Measurements from ENCODE around the gene KLC1.

KLC1 gene

DNA sequence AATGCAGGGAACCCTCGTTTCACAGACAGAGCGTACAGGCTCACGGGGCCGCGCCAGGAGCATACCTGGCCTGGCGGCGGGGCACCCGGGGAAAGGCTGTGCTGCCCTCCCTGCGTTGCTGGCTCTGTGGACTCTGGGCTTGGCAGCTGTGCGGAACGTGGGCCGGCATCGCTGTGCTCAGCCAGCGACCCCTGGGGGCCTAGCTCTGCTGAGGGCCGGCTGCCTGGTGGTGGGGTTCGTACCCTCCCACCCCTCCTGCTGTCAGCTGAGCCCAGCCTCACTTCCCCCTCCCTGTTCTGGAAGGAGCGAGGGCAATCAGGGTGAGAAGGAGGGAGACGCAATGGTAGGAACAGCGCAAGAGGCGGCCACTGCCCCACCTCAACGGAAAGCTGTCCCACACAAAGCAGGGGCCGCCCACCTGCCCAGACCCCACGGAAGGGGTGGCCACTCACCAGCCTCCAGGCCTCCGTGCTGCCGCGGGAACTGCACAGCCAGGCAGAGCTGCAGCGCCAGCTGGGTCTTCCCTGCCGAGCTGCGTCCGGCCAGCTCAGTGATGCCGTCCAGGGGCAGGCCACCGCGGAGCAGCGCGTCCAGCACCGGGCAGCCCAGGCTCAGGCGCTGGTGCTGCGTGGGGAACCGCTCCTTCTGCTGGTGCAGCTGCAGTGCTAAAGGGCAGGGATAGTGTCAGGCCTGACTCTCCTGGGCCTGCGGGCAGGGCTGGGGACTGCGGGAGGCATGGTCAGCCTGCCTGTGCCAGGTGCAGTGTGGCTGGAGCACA, 77.7 kb downstream of the KLC1 start:
- DNase-seq: no peak

DNA sequence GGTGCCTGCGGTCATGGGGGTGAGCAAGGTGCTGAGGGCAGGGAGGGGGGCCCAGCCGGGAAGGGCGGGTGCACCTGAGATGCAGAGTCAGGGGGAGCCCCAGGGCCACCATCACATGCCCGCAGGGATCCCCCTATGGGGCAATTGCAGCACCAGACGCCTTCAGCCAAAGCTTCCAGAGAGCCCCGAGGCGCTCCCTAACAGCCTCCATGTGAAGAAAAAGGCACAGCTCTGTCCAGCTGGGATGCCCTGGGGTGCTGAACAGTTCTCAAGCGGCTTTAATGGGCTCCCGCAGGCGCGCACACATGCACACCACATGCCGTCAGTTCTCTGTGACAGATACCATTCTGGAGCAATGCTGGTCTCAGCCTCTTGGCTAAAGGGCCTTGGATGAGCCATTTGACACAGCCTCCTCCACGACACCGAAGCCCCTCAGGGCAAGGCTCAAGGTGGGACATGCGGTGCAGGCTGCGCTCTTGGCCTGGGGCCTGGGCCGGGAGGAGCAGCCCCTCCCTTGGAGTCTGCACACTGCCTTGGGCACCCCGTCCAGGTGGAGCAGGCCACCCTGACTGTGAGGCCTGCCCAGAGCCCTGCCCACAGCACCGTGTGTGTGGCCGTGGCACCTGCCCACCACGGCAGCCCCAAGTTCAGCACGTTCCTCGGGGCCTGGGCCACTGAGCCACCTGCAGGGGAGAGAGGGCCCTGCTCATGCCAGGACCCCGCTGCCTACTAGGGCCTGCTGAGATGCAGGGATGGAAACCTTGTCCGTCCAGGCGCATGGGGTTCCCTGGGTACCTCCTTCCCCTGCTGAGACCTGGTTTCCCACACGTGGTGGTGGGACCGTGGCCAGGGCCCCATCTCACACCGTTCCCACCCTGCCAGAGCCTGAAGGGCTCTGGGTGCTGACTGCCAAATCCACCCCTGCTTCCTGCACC, 78.6 kb downstream of the KLC1 start:
- no peak for DNase-seq

DNA sequence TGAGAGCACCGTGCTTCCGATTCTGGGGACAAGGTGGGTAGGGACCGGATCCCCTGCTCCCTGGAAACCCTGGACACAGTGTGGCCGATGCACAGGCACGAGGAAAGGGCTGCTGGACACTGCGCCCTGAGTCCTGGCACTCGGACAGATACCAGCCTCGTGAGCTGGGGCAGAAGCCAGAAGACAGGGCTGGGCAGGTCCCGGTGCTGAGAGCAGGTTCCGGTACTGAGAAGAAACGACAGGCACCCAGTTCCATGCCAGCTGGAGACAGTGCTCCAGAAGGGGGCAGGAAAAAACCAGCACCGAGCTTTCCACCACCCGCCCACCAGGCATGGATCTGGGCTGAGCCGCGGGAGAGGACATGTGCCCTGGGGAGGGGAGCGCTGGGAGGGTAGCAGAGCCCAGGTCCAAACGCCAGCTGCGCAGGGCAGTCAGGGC, 79.8 kb downstream of the KLC1 start:
- DNase-seq: no peak

DNA sequence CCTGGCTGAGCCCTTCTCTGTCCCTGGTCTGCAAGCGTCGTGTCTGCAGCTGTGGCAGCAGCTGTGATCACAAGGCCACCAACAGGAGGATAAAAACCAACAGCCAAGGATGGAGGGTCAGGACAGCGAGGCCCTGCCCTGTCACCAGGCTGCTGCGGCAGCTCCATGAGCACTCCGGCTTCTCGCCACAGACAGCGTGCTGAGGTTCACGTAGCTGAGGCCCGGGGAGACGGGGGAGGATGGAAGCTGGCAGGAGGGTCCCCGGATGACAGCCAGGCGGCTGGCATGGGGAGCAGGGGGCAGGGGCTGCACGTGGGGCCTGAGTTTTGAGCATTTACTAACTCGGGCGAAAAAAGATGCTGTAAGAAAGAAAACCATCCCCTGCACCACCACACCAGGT, 80.8 kb downstream of the KLC1 start:
- DNase-seq: no peak

DNA sequence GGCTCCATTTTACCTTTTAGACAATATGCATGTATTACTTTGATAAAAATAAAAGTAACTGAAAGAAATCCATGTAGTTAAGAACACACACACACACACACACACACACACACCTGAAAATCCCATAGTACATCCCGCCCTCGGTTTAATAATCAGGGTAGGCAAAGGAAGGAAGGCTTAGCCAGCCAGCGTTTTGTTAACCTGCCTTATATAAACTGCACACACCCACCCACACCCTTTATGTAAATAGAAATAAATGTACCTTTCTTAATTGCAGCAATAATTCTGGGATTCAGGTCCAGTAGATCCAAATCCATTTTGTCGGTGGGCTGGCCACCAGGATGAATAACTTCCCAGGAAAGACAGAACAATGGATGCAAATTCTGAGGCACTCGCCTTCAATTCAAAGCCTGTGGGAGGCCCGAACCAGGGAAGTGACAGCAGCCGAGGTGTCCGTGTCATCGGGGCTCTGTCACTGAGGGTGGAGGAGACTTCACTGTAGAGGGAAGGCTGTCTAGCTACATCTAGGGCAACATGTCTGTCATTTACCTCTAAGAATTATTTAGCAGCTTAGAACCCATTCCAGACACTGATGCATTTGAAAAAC, 81.9 kb downstream of the KLC1 start:
- DNase-seq: no peak

DNA sequence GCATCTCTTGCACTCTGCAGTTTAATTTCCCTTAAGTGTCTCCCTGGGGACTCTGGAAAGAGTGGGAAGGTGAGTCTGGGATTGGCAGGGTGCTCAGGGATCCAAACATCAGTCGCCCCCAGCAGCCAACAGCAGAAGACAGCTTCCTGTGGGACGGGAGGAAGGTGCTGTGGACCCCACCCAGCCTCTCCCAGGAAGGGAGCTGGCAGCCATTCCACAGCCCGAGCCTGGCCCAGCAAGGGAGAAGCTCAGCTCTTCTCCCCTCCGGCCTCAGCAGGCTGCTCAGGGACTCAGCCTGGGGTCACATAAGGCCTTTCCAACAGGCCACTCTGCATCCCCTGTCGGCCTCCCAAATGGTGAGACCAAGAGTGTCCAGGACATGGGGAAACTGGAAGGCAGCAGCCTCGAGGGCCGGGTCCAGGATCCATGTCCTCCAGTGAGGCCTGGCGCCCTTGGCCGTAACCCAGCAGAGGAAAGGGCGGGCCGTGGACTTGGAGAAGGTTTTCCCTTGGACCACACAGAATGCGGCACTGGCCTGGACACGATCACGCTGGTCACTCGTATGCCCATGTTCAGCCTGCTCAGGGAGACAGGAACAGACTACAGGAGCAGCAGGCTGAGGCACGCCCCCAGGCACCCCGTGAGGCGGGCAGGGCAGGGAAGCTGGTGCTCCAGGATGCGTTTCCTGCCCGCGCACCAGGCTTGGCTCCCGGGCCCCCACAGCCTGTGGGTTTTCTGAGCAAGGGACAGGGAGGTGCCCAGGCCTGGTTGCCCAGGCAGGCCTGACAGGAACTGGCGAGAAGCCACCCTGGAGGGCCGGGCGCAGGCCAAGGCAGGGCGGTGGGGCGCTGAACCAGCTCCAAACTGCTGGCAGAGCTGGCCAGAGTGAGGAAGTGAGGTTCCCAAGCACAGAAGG, 82.8 kb downstream of the KLC1 start:
- no peak for DNase-seq

DNA sequence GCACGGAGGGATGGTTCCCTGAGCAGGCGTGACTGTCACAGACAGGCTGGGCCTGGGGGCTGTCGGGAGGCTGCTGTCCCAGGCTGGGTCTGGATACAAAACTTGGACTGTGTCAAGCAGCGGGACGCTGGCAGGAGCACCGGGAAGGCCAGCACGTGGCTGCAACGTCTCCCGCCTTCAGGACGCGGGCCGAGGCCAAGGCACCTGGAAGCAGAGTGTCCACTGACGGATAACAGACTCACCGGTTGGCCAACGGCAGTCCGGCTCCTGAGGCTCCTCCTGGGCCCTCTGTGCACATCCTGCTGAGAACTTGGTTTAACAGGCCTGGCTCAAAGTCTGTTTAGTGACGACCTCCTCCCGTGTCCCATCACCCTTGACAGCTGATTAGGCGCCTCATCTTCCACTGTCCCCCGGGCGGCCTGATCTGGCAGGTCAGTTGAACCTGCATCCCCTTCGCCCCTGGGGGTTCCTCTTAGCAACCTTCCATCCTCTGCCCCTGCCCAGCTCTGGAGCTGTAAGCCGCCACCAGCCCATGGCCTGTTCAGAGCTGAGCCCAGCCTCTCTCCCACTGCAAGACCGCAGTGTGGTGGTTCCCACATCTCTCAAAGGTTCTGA, 83.7 kb downstream of the KLC1 start:
- DNase-seq: no peak

DNA sequence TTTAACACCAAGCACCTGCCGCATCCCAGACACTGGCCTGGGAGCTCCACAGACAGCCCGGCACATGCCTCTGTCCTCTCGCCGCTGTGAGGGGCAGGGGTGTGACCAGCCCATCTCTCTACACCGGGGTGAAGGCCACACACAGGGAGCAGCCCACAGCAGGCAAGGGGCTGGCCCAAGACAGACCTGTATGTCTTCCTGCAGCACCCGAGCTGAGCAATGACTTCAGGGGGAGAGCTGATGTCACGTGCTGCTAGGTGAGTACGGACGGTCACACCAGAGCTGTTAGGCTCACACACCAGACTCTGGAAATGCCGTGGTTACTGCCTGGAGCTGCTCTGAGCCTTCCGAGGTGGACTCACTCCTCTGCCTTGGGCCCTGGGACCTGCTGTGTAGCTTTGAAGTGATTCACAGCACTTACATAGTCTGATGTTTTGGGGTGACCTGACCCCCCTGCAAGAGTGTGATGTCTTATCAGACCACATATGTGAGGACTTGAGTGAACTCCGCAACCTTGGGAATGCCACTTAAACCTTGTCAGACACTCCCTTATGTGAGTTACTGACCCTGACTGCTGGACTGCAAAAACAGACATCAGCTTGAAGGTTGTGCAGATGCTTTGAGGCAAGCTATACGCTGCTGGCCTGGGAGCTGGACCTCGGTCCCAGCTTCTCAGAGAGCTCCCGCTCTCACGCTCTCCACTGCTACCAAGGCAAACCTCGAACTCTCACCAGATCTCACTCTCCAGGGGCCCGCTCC, 84.5 kb downstream of the KLC1 start:
- no peak for DNase-seq

DNA sequence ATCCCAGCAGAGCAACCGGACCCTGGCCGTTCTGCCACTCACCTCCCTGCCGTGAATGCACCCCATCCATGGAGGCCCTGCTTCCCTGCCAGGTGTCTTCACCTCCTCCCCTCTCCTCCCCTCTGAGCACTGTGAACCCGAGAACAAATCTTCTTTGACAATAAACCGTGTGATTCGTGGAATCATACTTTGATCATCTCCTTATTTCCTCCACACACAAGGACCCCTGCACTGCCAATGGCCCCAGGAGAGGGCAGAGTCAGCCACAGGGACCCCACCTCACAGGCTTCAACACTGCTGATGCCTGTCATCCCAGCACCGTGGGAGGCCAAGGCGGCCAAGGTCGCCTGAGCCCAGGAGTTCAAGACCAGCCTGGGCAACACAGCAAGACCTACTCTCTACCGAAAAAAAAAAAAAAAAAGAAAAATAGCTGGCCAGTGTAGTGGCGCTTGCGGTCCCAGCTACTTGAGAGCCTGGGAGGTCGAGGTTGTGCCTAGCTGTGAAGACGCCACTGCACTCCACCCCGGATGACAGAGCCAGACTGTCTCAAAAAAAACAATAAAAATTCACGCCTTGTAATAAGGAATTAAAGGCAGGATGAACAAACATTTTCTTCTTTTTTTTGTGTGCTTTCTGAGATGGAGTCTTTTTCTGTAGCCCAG, 85.2 kb downstream of the KLC1 start:
- no peak for DNase-seq

DNA sequence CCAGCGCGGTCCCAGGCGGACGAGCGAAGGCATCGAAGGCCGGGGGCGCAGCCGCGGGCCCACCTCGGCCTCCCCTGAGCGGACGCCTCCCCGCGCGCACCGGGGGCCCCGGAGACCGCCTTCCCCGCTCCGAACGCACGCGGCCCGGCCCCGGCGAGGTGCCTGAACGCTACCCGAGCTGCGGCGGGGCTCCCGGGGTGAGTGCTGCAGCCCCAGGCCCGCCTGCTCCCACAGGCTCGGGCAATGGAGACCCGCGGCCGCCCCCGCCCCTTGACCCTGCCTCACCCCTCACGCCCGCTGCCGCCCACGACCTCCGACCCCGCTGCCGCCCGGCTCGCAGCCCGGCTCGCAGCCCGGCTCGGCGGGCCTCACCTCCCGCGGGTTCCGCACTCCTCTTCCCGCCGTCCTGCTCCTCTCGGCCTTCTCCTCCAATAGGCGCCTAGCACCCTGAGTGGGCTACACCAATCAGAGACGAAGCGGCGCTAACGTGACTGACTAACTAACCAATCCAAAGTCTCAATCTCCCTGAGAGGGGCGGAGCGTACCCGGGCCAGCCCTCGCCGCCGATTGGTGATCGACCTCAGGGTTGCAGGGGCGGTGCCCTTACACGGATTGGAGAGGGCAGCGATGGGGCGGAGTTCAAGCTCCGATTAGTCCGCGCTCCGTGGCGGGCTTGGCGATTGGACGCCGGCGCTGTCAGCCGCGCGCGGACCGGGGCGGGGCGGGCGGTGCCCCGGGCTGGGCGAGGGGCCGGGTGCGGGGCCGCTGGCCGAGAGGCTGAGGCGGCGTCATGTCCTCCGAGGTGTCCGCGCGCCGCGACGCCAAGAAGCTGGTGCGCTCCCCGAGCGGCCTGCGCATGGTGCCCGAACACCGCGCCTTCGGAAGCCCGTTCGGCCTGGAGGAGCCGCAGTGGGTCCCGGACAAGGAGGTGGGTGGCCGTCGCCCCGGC, 86.3 kb downstream of the KLC1 start, which contains the start of the genes XRCC3 and ZFYVE21:
Gene XRCC3 (minus strand): TSS at position 400 of the 949 bp plus-strand sequence. CDS start 4,364 bp downstream, outside the sequence.
Gene ZFYVE21 (plus strand): TSS at position 759 of the 949 bp plus-strand sequence. CDS start 32 bp downstream, at position 791.
- peak; percentile 97 to 100 for DNase-seq

DNA sequence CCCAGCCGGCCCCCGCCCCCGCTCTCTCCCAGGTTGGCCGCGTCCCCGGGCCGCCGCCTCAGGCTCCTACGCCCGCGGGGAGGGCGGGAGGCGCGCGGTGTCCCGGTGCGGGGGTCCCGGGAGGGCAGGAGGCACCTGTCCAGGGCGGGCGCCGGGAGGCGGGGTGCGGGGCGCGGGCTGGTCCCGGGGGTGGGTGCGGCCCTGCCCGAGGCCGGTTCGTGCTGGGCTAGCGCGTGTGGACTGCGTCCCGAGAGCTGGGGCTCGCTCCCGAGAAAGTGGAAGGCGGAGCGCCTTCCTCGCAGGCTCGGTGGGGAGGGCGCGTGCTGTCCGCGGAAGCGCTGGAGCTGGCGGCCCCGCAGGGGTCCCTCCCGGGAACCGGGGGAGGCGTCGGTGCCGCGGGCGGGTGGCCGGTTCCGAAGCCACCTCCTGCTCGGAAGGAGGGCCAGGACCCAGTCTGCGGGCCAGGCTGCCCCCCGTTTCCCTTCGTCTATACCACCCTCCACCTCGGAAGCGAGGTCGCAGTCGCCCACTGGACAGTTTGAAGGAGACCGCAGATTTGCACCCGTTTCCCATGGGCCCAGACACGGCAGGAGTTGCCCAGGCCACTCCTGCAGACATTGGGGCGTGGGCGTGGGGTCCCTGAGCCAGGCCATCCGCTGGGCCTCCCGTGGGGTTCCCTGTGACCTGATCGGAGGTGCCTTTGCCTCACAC, 87.2 kb downstream of the KLC1 start:
- DNase-seq: no peak

DNA sequence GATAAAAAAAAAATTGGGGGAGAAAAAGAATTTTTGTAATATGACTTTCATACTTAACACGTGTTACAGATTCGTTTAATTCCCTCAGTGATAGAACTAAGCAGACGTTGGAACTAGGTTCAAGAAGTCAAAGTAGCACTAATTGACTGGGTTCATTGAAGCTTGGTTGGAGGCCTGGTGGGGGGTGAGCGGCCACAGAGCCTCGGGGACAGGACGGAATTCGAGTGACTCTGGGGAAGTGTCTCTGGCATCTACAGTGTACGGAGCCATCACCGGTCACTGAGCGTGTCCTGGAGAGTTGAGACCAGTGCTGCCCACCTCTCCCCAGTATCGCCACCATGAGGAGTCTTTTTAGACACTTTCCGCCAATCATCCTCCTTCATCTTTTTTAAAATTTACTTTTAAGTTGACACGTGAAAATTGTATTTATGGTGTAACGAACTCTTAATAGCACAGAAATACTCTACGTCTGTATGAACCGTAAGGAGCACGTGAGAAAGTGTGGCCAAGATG, 87.9 kb downstream of the KLC1 start:
- DNase-seq: no peak

DNA sequence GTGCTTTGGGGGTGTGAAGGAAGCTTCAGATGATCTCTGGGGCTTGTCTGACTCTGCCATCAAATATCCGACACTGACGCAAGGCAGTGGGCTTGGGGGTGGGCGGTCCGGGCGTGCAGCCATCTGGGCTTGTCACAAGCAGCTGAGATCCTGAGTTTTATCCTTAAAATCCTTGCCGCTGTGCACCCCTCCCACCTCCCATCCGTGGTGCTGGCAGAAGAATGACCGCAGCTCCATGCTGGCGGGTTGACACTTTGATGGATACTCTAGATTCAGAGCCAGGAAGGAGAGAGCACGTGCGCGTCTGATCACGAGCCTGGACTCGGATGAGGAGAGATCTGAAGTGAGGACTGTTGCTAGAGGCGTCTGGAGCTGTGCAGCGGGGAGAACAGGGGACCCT, 89.6 kb downstream of the KLC1 start:
- DNase-seq: no peak

DNA sequence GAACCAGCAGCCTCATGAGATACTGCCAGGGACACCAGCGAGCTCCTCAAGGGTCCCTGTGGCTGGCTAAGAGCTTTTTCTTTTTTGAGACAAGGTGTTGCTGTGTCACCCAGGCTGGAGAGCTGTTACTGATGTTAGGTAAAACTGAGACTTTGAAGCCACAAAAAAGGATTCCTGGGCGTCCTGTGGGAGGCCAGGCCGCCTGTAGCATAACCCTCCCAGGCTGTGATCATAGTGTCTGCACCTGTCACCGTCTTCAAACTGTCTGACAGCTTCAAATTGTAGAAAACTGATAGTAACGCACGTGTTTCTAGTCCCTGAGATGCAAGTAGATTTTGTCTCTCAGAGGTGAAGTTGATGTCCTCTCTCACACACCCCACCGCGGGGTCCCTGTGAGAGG, 90.7 kb downstream of the KLC1 start:
- DNase-seq: no peak

DNA sequence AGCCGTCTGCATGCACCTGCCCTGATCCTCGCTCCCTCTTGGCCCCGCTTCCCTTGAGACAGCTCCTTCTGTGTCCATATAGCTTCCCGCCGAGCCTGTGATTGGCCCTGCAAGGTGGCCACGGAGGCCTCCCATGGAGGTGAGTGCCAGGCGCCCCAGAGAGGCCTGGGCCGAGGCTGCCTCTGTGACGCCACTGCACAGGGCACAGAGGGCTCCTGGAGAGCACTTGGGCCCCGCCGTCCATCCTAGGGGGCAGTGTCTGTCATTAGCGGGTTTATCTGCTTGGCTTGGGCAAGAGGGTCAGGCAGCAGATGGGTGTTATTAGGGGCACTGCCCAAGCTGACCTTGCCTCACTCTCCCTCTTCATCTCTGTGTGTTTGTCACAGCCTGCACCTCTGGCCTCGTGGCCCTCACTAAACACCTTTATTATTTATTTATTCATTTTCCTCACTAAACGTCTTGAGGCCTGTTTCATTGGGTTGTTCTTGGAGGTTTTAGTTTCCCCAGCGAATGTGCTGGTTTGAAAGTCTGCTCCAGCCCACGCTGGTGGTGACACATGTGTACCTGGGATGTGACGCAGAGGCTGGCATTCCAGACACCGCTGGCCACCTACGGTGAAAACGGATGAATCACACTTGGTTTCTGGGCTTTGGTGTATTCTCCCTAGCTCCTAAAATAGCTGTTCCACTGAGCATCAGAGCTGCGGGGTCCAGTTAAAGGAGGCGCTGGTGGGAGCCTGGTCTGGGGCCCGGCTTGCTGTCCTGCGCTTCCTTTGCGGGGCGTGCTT, 92.5 kb downstream of the KLC1 start:
- no peak for DNase-seq

DNA sequence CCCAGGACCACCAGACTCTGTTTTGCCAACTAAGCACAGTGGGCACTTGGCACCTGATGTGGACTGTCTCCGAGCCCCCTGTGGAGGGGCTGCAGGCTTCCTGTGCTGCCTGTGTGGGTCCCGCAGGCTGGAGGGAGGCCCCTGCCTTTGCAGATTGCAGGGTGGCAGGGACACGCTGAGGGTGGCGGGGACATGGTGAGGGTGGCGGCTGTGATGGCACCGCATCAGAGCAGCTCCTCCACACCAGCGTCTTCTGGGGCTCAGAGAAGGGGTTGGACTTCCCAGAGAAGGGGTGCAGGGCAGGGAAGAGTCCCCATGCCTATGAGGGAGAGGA, 94.7 kb downstream of the KLC1 start:
- no peak for DNase-seq

DNA sequence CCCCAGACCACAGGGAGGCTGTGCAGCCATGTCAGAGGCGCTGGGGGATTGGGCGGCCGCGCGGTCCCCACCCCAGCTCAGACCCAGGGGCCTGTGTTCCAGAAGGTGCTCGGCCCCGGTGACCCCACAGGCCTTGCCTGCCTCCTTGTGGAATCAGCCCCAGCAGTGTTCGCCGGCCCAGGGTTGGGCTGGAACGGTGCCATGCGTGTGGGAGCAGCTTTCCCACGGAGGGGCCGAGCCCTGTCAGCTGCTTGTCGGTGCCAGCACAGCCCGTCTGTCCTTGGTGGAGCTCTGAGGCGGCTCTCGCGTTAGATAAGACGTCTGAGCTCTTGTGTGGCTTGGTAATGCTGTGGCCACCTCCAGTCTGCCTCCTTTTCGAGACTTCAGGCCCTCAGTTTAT, 95.1 kb downstream of the KLC1 start:
- DNase-seq: no peak

Measured in SW 1271 (cell line).